Body of pancreas (tissue), 4 donors: ENCODE data around the gene IFITM5. TPM values are rescaled to one million over a fixed set of nuclear protein-coding genes. Genes with fewer than 3 reads are reported as not detected.

ENCODE experiments used
- ATAC-seq: fragments of 150-250 bp; one replicate; pipeline ENCODE4 v1.9.1; 2016
- DNase-seq, 4 donors: peaks; one replicate each; pipeline ENCODE4 v3.0.0-alpha.2; 2019
- H3K27ac ChIP-seq, 4 donors: fragments of 200-600 bp; sonication (generic); 1 replicate in 3 of 4; 2 replicates in 1 of 4; pipeline versions ENCODE4 v1.5.1 to v1.6.1; 2016 to 2019; ENCODE audit warnings: mild to moderate bottlenecking in 1 of 4, mixed read lengths in 1 of 4, moderate library complexity in 1 of 4
- H3K27me3 ChIP-seq, 2 donors: fragments of 200-600 bp; sonication (generic); one replicate each; pipeline ENCODE4 v1.6.0; 2016; ENCODE audit warnings: mild to moderate bottlenecking in 1 of 2
- H3K36me3 ChIP-seq, 2 donors: fragments of 200-600 bp; sonication (generic); replicated peaks in 1 of 2; 2 replicates each; pipeline ENCODE4 v1.5.1; 2016; ENCODE audit warnings: low read depth in 2 of 2; ENCODE audit not compliant: insufficient read depth in 1 of 2
- H3K4me1 ChIP-seq: fragments of 200-600 bp; sonication (generic); one replicate; pipeline ENCODE4 v1.6.0; 2016
- H3K4me3 ChIP-seq, 2 donors: fragments of 200-600 bp; sonication (generic); 1 replicate in 1 of 2; 2 replicates in 1 of 2; pipeline ENCODE4 v1.5.1; 2016 to 2019
- H3K9me3 ChIP-seq, 3 donors: fragments of 200-600 bp; sonication (generic); 1 replicate in 2 of 3; 2 replicates in 1 of 3; pipeline ENCODE4 v1.5.1; 2016
- POLR2A ChIP-seq, 3 donors: fragments of 450-650 bp; IDR thresholded peaks; one replicate each; pipeline ENCODE4 v1.6.1; 2016; ENCODE audit warnings: antibody characterized with exemption in 3 of 3, mild to moderate bottlenecking in 2 of 3
- WGBS, 2 donors: methylation state at CpG; one replicate each; pipeline ENCODE4 v1.1.5; 2017; 5-methylcytosine and 5-hydroxymethylcytosine counted together
- intact Hi-C: fragments of 100-400 bp; cut with DNase I; formaldehyde crosslinking; loops from one replicate; pipeline ENCODE4 v1.15.1; 2023
- total RNA-seq, 2 donors: library from RNA; depleted of rRNA; stranded (reverse); fragments of >200 nt; gene quantifications; one replicate each; pipeline ENCODE4 v1.1.0, GENCODE V29; 2016
- TF ChIP-seq, protein P1 (sequence below), 7 experiments: fragments of 450-650 bp in 4 of 7; fragments of 200-600 bp in 3 of 7; sonication (generic) in 3 of 7; IDR thresholded peaks; one replicate each; pipeline ENCODE4 v1.5.1; 2016 to 2019; ENCODE audit warnings: antibody characterized with exemption in 7 of 7

The IFITM5 gene
- total RNA-seq, 2 donors from 2014 or later, result not detected

DNA sequence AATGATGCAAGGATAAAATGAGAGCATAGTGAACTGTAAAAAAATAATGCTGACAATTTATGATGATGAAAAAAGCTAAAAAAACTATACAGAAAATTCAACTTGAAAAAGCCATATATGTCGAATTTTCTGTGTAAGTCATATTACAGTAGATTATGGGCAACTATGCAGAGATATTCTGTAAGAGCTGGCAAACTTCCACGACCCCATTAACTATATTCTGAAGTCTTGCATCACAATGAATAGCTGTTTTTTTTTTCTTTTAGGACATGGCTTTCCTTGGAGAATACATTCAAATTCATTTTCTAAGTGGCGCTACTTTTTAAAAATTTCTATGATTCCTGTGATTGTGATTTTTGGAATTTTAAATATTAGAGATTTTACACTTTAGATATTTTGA lies 44.1 kb downstream of the IFITM5 start:
- ATAC-seq, result no peak
- 46 to 51% methylated on average over 3 of the region's 3 CpGs for WGBS, 2 donors

DNA sequence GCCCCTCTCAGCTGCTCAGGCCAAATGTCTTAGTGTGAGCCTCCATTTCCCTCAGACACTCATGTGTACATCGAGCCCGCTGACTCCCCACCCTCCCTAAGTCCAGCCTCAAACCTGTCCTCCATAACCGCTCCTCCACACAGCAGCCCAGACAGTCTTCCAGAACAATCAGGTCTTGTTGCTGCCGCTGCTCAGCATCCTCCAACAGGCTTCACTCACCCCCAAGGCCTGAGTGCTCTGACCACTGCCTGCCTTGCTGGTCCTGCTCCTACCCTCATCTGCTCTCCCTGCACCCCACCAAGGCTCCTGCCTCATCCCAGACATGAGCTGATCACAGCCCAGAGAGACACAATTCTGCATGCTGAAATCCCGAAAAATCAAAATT lies 45.4 kb downstream of the IFITM5 start:
- Histone ChIP-seq H3K27ac (no peak overlapping the region), H3K27me3 (no peaks in the 10 kb centered on the region), H3K4me1 (no peaks in the 10 kb centered on the region), H3K4me3 (no peak overlapping the region), H3K36me3 (peaks cover 0 to 17% of the 10 kb centered on the region in 2 donors), H3K9me3 (no peaks in the 10 kb centered on the region)
- 83 to 86% methylated on average over 5 of the region's 5 CpGs for WGBS, 2 donors
- no peak for ATAC-seq
- intact Hi-C loops, result no loop called here
- TF ChIP-seq, protein P1, sequence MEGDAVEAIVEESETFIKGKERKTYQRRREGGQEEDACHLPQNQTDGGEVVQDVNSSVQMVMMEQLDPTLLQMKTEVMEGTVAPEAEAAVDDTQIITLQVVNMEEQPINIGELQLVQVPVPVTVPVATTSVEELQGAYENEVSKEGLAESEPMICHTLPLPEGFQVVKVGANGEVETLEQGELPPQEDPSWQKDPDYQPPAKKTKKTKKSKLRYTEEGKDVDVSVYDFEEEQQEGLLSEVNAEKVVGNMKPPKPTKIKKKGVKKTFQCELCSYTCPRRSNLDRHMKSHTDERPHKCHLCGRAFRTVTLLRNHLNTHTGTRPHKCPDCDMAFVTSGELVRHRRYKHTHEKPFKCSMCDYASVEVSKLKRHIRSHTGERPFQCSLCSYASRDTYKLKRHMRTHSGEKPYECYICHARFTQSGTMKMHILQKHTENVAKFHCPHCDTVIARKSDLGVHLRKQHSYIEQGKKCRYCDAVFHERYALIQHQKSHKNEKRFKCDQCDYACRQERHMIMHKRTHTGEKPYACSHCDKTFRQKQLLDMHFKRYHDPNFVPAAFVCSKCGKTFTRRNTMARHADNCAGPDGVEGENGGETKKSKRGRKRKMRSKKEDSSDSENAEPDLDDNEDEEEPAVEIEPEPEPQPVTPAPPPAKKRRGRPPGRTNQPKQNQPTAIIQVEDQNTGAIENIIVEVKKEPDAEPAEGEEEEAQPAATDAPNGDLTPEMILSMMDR (IDR thresholded peaks at IDR 0.05), result no peak
- no peak for TF ChIP-seq POLR2A (IDR thresholded peaks at IDR 0.05)
- no peak for DNase-seq

More for the DNA sequence above, 44.1 kb downstream of the IFITM5 start:
- H3K4me3 ChIP-seq, result no peak overlapping the region
- H3K36me3 ChIP-seq, result peaks cover 0 to 12% of the 10 kb centered on the region in 2 donors
- no peak for DNase-seq
- intact Hi-C loops, result no loop called here
- H3K27me3 ChIP-seq, result no peaks in the 10 kb centered on the region
- TF ChIP-seq, protein P1 (IDR thresholded peaks at IDR 0.05), result no peak
- TF ChIP-seq POLR2A (IDR thresholded peaks at IDR 0.05), result no peak
- no peak overlapping the region for H3K27ac ChIP-seq
- no peaks in the 10 kb centered on the region for H3K9me3 ChIP-seq
- H3K4me1 ChIP-seq, result no peaks in the 10 kb centered on the region

DNA sequence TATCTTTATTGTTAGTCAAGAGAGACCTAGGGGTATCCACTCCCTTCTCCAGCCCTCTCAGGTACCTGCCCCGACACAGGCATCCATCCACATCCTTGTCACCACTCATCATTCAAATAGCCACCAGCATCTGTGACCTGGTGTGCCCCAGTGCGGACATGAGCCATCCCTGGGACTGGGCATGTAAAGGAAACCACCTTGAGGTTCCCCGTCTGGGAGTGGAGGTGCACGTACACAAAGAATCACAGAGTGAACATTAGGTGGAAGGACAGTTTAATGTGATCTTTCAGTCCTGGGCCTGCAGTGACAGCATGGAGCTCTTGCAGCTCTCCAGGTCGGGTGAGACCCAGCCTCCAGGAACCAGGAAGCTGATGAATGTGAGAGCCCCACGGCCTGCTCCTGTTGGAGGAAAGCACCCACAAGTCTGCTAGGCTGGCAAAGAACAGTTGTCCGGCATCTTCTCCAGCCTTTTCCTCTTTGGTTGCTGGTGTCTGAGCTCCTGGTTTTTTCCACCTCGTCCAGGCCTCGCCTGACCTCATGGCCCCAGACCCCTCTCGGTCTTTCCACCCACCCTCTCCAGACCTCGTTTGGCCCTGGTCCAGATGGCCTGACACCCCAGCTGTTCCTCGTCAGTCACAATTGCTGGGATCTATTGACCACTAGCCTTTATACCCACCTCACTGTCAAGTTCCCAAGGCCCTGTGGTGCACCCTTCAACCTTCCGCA lies 46.0 kb downstream of the IFITM5 start:
- WGBS, 2 donors, result 79% methylated on average over 13 of the region's 13 CpGs
- Histone ChIP-seq H3K27ac (no peak overlapping the region), H3K9me3 (no peaks in the 10 kb centered on the region), H3K4me1 (no peaks in the 10 kb centered on the region), H3K36me3 (peaks cover 0 to 21% of the 10 kb centered on the region in 2 donors), H3K4me3 (no peak overlapping the region), H3K27me3 (no peaks in the 10 kb centered on the region)
- intact Hi-C loops, result no loop called here
- no peak for ATAC-seq
- DNase-seq, result no peak
- TF ChIP-seq, protein P1 (IDR thresholded peaks at IDR 0.05), result no peak
- TF ChIP-seq POLR2A (IDR thresholded peaks at IDR 0.05), result no peak

DNA sequence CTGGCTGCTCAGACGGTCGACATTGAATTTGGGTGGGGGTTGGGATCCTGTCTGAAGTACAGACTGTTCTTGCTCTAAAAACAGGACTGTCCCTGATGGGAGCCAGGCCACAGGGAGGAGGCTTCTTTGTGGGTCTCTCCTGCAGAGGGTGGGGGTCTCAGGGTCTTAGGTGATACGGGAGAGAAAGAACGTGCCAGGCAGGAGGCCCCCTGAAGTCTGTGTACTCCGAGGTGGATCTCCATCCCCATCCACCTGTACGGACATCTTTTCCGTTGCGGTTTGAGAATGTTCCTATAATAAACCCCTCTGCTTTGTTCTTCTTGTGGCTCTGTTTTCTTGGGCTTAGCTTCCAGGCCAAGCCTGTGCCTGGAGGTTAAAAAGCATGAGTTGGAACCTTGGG lies 46.7 kb downstream of the IFITM5 start:
- H3K9me3 ChIP-seq, result no peaks in the 10 kb centered on the region
- H3K4me1 ChIP-seq, result no peaks in the 10 kb centered on the region
- TF ChIP-seq POLR2A (IDR thresholded peaks at IDR 0.05), result no peak
- TF ChIP-seq, protein P1 (IDR thresholded peaks at IDR 0.05), result no peak
- no peak overlapping the region for H3K4me3 ChIP-seq
- ATAC-seq (no peak), DNase-seq (no peak)
- H3K36me3 ChIP-seq, result peaks cover 3 to 26% of the 10 kb centered on the region in 2 donors
- H3K27ac ChIP-seq, result no peak overlapping the region
- intact Hi-C loops, result no loop called here
- no peaks in the 10 kb centered on the region for H3K27me3 ChIP-seq
- WGBS, 2 donors, result 85 to 92% methylated on average over 8 of the region's 8 CpGs

DNA sequence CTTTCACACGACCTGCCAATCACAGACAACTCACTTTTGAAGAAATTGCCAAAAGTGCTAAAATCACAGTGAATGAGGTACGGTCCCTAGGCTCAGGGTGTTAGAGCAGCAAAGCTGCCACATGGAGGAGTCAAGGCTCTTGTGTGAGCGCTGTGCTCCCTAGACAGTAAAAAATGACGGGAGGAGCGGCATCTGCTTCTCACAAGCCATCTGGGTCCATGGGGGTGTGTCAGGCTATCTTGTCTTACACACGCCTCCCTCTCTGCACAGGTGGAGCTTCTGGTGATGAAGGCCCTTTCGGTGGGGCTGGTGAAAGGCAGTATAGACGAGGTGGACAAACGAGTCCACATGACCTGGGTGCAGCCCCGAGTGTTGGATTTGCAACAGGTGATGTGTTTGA lies 47.8 kb downstream of the IFITM5 start:
- ATAC-seq, result no peak
- no peak overlapping the region for H3K4me3 ChIP-seq
- intact Hi-C loops, result no loop called here
- TF ChIP-seq POLR2A (IDR thresholded peaks at IDR 0.05), result no peak
- TF ChIP-seq, protein P1 (IDR thresholded peaks at IDR 0.05), result no peak
- no peak overlapping the region for H3K27ac ChIP-seq
- no peaks in the 10 kb centered on the region for H3K9me3 ChIP-seq
- no peak for DNase-seq
- no peaks in the 10 kb centered on the region for H3K4me1 ChIP-seq
- 81 to 82% methylated on average over 10 of the region's 10 CpGs for WGBS, 2 donors
- H3K27me3 ChIP-seq, result no peaks in the 10 kb centered on the region
- peaks cover 11 to 32% of the 10 kb centered on the region in 2 donors for H3K36me3 ChIP-seq
